Suprapubic skin (tissue), 4 donors: ENCODE results near the gene C1S. TPM values are rescaled to one million over a fixed set of nuclear protein-coding genes. Genes with fewer than 3 reads are reported as not detected.

Experiments used
- DNase-seq, 2 donors: peaks; one replicate each; pipeline ENCODE4 v3.0.0-alpha.2; 2019; ENCODE audit warnings: low spot score in 2 of 2
- H3K27ac ChIP-seq: fragments of 200-600 bp; sonication (generic); one replicate; pipeline ENCODE4 v1.5.1; 2019
- H3K27me3 ChIP-seq: fragments of 200-600 bp; sonication (generic); one replicate; pipeline ENCODE4 v1.5.1; 2019
- H3K36me3 ChIP-seq: fragments of 200-600 bp; sonication (generic); one replicate; pipeline ENCODE4 v1.5.1; 2019
- H3K4me1 ChIP-seq: fragments of 200-600 bp; sonication (generic); one replicate; pipeline ENCODE4 v1.5.1; 2019
- H3K4me3 ChIP-seq: fragments of 200-600 bp; sonication (generic); one replicate; pipeline ENCODE4 v1.5.1; 2019; ENCODE audit warnings: mild to moderate bottlenecking
- H3K9me3 ChIP-seq: fragments of 200-600 bp; sonication (generic); one replicate; pipeline ENCODE4 v1.5.1; 2019
- EP300 ChIP-seq: sonication (generic); formaldehyde crosslinking; IDR thresholded peaks from one replicate; pipeline ENCODE4 v1.6.1; 2017; ENCODE audit warnings: antibody characterized with exemption
- POLR2A ChIP-seq, 2 donors: fragments of 450-650 bp; IDR thresholded peaks; one replicate each; pipeline ENCODE4 v1.6.1; 2017; ENCODE audit warnings: antibody characterized with exemption in 2 of 2, mild to moderate bottlenecking in 2 of 2, moderate library complexity in 2 of 2
- POLR2AphosphoS5 ChIP-seq, 3 donors: sonication (generic); formaldehyde crosslinking; IDR thresholded peaks; one replicate each; pipeline ENCODE4 v1.6.1; 2017; ENCODE audit warnings: antibody characterized with exemption in 3 of 3
- WGBS: methylation state at CpG from one replicate; pipeline ENCODE4 v1.1.5; 2018; 5-methylcytosine and 5-hydroxymethylcytosine counted together
- total RNA-seq, 4 donors: library from RNA; depleted of rRNA; stranded (reverse); fragments of >200 nt; gene quantifications; one replicate each; pipeline ENCODE4 v1.1.0, GENCODE V29; 2016
- TF ChIP-seq, protein P1 (sequence below), 2 donors: fragments of 200-600 bp in 1 of 2; fragments of 450-650 bp in 1 of 2; sonication (generic) in 1 of 2; IDR thresholded peaks; one replicate each; pipeline ENCODE4 v1.5.1; 2016 to 2019; ENCODE audit warnings: antibody characterized with exemption in 2 of 2, mild to moderate bottlenecking in 1 of 2, moderate library complexity in 1 of 2

C1S gene
- total RNA-seq, 4 donors from 2014 or later = 62.6 to 99.6 (median 65.6) TPM

DNA sequence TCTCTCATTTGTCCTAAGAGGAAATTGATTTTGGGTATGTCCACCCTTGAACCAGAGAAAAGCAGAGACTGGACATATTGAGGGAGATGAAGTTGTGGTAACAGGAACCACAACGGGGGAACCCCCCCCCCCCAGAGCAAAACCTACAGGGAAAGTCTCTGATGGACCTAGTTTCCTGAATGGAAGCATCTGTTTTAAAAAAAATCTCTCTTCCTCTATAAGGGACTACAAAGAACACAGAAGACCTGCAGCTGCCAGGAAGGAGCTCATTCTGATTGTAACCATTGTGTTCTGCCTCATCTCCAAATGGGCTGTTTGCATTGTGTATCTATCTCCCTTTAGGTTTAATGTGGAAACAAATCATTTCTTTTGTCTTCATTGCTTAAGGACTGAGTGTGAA is 13.4 kb downstream of the C1S start:
- DNase-seq = no peak
- H3K9me3 ChIP-seq = no peaks in the 10 kb centered on the region
- H3K27ac ChIP-seq = no peak overlapping the region
- H3K27me3 ChIP-seq = no peaks in the 10 kb centered on the region
- 36% methylated on average over 1 of the region's 1 CpG for WGBS
- peaks cover 6% of the 10 kb centered on the region for H3K4me1 ChIP-seq
- TF ChIP-seq POLR2A (IDR thresholded peaks at IDR 0.05) (no peak), POLR2AphosphoS5 (IDR thresholded peaks at IDR 0.05) (no peak), EP300 (no peak)
- TF ChIP-seq, protein P1, sequence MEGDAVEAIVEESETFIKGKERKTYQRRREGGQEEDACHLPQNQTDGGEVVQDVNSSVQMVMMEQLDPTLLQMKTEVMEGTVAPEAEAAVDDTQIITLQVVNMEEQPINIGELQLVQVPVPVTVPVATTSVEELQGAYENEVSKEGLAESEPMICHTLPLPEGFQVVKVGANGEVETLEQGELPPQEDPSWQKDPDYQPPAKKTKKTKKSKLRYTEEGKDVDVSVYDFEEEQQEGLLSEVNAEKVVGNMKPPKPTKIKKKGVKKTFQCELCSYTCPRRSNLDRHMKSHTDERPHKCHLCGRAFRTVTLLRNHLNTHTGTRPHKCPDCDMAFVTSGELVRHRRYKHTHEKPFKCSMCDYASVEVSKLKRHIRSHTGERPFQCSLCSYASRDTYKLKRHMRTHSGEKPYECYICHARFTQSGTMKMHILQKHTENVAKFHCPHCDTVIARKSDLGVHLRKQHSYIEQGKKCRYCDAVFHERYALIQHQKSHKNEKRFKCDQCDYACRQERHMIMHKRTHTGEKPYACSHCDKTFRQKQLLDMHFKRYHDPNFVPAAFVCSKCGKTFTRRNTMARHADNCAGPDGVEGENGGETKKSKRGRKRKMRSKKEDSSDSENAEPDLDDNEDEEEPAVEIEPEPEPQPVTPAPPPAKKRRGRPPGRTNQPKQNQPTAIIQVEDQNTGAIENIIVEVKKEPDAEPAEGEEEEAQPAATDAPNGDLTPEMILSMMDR (IDR thresholded peaks at IDR 0.05) = no peak
- no peak overlapping the region for H3K4me3 ChIP-seq
- peaks cover 15% of the 10 kb centered on the region for H3K36me3 ChIP-seq

DNA sequence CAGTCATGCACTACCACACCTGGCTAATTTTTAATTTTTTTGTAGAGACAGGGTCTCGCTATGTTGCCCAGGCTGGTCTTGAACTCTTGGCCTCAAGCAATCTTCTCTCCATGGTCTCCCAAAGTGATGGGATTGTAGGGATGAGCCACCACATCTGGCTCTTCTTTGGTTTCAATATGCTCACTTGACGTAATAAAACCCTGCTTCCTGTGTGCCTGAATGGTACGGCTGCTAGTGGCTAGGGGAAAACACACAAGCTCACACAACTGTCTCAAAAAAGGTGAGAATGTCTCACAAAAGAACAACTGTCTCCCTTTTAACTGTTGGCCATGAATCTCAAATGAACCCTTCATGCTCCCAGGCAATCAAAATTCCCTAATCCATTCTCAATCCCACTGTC is 15.0 kb downstream of the C1S start:
- H3K9me3 ChIP-seq = no peaks in the 10 kb centered on the region
- WGBS = 81% methylated on average over 3 of the region's 3 CpGs
- TF ChIP-seq, protein P1 (IDR thresholded peaks at IDR 0.05) = no peak
- TF ChIP-seq EP300 (no peak), POLR2A (IDR thresholded peaks at IDR 0.05) (no peak), POLR2AphosphoS5 (IDR thresholded peaks at IDR 0.05) (no peak)
- no peak for DNase-seq
- no peaks in the 10 kb centered on the region for H3K27me3 ChIP-seq
- H3K36me3 ChIP-seq = peaks cover 2% of the 10 kb centered on the region
- H3K4me3 ChIP-seq = no peak overlapping the region
- peaks cover 17% of the 10 kb centered on the region for H3K4me1 ChIP-seq
- H3K27ac ChIP-seq = no peak overlapping the region

DNA sequence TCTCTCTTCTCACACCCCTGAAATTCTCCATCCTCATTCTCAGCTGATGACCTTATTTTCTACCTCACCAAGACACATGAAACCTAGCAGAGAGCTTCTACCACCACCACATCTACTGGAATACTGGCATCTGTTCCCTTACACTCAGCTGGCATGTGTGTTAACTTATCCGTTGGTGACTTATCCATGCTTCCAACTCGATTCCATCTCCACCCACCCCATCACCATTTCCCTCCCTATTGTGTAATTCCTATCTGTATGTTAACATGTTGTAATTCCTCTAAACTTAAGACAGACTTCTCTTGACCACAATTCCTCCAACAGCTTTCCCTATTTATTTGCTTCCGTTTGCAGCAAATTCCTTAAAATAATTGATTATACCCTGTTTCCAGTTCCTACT is 15.4 kb downstream of the C1S start:
- H3K27ac ChIP-seq = no peak overlapping the region

DNA sequence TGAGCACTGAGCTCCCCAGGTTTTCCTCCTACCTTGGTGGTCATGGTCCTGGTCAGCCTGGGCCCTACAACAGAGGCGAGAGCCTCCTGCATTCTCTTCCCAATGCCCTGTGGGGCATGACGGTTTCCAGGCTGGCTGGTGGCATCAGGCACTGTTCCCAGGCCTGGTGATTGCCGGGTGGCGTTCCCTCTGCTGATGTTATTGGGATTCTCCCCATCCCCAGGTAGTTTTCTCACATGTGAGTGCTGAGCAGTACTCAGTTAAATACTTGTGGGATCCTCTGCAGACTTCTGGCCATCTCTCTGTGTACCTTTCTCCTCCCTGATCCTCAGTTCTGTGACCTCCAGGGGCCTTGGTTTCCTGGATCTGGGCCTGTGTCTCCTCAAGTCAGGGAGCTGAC is 16.0 kb downstream of the C1S start:
- no peak for DNase-seq

More for the DNA sequence above, 15.4 kb downstream of the C1S start:
- Histone ChIP-seq H3K4me3 (no peak overlapping the region), H3K4me1 (peaks cover 21% of the 10 kb centered on the region), H3K36me3 (peaks cover 2% of the 10 kb centered on the region), H3K9me3 (no peaks in the 10 kb centered on the region), H3K27me3 (no peaks in the 10 kb centered on the region)
- 48% methylated on average over 3 of the region's 3 CpGs for WGBS
- DNase-seq = no peak
- no peak for TF ChIP-seq POLR2AphosphoS5 (IDR thresholded peaks at IDR 0.05)
- TF ChIP-seq, protein P1 (IDR thresholded peaks at IDR 0.05) = no peak
- TF ChIP-seq POLR2A (IDR thresholded peaks at IDR 0.05) = no peak
- no peak for TF ChIP-seq EP300

DNA sequence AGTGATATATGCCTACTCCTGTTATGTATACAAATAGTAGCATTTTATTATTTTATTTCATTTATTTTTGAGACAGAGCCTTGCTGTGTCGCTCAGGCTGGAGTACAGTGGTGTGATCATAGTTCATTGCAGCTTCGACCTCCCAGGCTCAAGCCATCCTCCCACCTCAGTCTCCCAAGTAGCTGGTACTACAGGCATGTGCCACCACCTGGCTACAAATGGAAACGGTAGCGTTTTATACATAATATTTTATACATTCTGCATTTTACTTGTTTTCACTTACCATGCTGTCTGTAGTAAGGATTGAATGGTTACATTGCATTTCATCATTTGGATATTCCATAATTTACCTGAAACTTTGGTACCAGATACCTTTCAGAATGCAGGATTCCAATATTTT is 17.6 kb downstream of the C1S start:
- Histone ChIP-seq H3K36me3 (peaks cover 11% of the 10 kb centered on the region), H3K4me3 (no peak overlapping the region), H3K4me1 (peaks cover 32% of the 10 kb centered on the region), H3K27me3 (no peaks in the 10 kb centered on the region), H3K9me3 (no peaks in the 10 kb centered on the region), H3K27ac (no peak overlapping the region)
- WGBS = 71% methylated on average over 4 of the region's 4 CpGs
- no peak for TF ChIP-seq EP300
- TF ChIP-seq, protein P1 (IDR thresholded peaks at IDR 0.05) = no peak
- DNase-seq = no peak

More for the DNA sequence above, 16.0 kb downstream of the C1S start:
- H3K4me3 ChIP-seq = no peak overlapping the region
- H3K27ac ChIP-seq = no peak overlapping the region
- H3K36me3 ChIP-seq = peaks cover 4% of the 10 kb centered on the region
- H3K9me3 ChIP-seq = no peaks in the 10 kb centered on the region
- peaks cover 26% of the 10 kb centered on the region for H3K4me1 ChIP-seq
- TF ChIP-seq POLR2A (IDR thresholded peaks at IDR 0.05) = no peak
- TF ChIP-seq POLR2AphosphoS5 (IDR thresholded peaks at IDR 0.05) = no peak
- no peak for TF ChIP-seq EP300
- TF ChIP-seq, protein P1 (IDR thresholded peaks at IDR 0.05) = no peak
- no peaks in the 10 kb centered on the region for H3K27me3 ChIP-seq
- WGBS = 97% methylated on average over 4 of the region's 4 CpGs
